Measurements from ENCODE around the gene LGR6. TPM values are rescaled to one million over a fixed set of nuclear protein-coding genes. Genes with fewer than 3 reads are reported as not detected.
A peak's percentile ranks its signal among the peaks of the same experiment; 100 is the strongest.

The LGR6 gene
- total RNA-seq, 2 donors from 2014 or later, result 76.6 to 99.0 TPM

DNA sequence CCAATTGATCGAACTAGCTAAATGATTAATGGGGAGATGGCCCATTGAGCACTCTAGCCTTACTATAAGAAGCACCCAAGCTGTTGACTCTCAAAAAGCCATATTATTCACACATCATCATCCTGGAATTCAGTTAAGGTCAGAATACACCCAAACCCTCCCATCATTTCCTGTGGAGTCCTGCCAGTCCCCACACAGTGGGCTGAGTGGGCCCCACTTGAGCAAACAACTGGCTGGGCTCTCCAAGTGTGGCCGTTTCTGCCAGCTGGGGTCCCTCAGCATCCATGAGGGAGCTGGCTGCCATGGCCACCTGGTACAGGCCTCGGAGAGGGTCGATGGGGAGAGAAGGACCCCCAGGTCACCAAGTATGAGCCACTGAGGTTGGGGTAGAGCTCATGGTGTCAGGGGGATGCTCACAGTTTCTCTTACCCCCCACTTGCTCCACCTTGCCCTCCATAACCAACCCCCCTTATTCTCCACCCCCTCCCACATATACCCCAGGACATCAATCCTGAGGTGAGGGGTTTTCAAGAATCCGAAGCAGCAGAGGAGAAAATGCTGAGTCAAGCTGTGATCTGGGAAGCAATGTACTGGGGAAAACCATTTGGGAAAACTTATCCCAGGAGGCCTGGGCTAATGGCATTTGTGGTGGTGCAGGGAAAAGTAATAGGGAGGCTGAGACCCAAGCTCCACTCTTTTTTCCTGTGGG, 87.9 kb downstream of the LGR6 start:
- H3K36me3 ChIP-seq, result peaks cover 6% of the 10 kb centered on the region
- DNase-seq (ENCODE audit: low spot score) (no peak), ATAC-seq (ENCODE audit: insufficient number of reproducible peaks, low FRiP score, low read depth) (peak; percentile 38)
- H3K4me1 ChIP-seq (ENCODE audit: control insufficient read depth in 1 of 2, low read depth in 2 of 2), result peaks cover 30 to 80% of the 10 kb centered on the region in 2 donors
- H3K27ac ChIP-seq, result peak overlapping the region; percentile 37 to 63
- H3K4me3 ChIP-seq, result no peak overlapping the region
- TF ChIP-seq, protein P1, sequence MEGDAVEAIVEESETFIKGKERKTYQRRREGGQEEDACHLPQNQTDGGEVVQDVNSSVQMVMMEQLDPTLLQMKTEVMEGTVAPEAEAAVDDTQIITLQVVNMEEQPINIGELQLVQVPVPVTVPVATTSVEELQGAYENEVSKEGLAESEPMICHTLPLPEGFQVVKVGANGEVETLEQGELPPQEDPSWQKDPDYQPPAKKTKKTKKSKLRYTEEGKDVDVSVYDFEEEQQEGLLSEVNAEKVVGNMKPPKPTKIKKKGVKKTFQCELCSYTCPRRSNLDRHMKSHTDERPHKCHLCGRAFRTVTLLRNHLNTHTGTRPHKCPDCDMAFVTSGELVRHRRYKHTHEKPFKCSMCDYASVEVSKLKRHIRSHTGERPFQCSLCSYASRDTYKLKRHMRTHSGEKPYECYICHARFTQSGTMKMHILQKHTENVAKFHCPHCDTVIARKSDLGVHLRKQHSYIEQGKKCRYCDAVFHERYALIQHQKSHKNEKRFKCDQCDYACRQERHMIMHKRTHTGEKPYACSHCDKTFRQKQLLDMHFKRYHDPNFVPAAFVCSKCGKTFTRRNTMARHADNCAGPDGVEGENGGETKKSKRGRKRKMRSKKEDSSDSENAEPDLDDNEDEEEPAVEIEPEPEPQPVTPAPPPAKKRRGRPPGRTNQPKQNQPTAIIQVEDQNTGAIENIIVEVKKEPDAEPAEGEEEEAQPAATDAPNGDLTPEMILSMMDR (IDR thresholded peaks at IDR 0.05), result no peak
- H3K9me3 ChIP-seq, result no peaks in the 10 kb centered on the region
- no peaks in the 10 kb centered on the region for H3K27me3 ChIP-seq (replicated peaks; ENCODE audit: insufficient read depth)

DNA sequence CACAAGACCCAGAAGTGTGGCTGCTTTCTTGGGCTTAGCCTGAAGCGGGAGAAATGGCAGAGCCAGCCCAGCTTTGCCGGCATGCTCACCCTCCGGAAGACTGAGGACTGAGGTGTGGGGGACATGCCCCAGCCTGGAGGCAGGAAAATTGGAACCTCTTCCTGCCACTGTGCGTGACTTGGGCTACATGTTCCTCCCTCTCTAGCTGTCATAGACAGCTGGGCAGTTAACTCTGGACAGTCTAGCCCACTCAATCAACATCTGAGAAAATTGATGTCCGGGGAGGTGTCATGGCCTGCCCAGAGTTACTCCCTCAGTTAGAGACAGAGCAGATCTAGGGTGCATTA, 88.4 kb downstream of the LGR6 start:
- Histone ChIP-seq H3K27me3 (replicated peaks; ENCODE audit: insufficient read depth) (no peaks in the 10 kb centered on the region), H3K9me3 (no peaks in the 10 kb centered on the region), H3K36me3 (peaks cover under 1% of the 10 kb centered on the region), H3K27ac (peak overlapping the region; percentile 37 to 63), H3K4me3 (no peak overlapping the region), H3K4me1 (ENCODE audit: control insufficient read depth in 1 of 2, low read depth in 2 of 2) (peaks cover 33 to 85% of the 10 kb centered on the region in 2 donors)
- no peak for ATAC-seq (ENCODE audit: insufficient number of reproducible peaks, low FRiP score, low read depth)
- TF ChIP-seq, protein P1 (IDR thresholded peaks at IDR 0.05), result no peak
- DNase-seq (ENCODE audit: low spot score), result no peak

DNA sequence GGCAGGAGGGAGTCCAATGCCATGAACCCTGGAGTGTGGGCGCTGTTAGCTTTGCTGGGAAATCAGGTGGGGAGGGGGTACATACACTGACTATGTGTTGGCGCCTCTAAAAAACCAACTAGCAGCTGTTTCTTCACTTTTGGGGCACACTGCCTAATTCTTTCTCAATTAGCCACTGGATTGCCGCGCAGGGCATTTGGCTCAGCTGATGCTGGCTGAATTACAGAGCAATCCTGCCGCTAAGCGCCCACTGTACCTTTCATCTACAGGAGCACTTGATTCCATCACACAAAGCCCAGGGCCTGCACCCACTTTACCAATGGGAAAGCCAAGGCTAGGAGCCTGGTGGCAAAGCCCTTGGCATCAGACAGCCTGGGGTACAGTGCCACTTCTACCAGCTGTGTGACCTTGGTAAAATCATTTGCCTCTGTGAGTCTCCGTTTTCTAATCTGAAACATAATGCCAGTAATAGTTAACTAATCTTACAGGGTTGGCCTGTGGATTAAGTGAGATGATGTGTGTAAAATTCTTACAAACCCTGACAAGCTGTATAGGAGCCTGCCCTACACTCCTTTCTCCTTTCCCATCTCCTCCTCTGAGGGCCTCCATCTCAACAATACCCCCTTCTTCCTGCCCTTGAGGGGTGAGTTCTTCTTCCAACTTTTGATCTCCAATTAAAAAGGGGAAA, 89.1 kb downstream of the LGR6 start:
- Histone ChIP-seq H3K4me1 (ENCODE audit: control insufficient read depth in 1 of 2, low read depth in 2 of 2) (peaks cover 33 to 90% of the 10 kb centered on the region in 2 donors), H3K27ac (peak overlapping the region; percentile 37 to 63), H3K9me3 (no peaks in the 10 kb centered on the region), H3K36me3 (no peaks in the 10 kb centered on the region), H3K27me3 (replicated peaks; ENCODE audit: insufficient read depth) (no peaks in the 10 kb centered on the region), H3K4me3 (no peak overlapping the region)
- DNase-seq (ENCODE audit: low spot score) (no peak), ATAC-seq (ENCODE audit: insufficient number of reproducible peaks, low FRiP score, low read depth) (no peak)
- TF ChIP-seq, protein P1 (IDR thresholded peaks at IDR 0.05), result no peak

DNA sequence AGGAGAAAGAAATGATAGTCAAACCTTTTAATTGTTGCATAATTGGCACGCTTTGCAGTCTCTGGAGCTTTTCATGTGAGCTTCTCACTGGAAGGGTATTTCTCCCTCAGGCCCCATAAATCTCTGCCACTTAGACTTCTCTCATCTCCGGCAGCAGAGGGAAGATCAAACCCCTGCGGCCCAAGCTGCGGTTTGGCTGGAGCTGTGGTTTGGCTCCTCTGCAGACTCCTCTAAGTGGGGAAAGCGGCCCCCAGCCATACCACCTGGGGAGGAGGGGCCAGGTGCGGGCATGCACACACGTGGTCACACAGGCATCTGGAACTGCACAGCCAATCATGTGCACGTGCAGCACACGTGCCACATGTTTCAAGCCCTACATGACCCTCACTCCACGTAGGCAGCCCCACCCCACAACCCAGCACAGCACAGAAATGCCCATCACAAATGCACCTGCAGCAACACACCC, 89.8 kb downstream of the LGR6 start:
- H3K27ac ChIP-seq, result peak overlapping the region; percentile 3 to 79
- no peaks in the 10 kb centered on the region for H3K9me3 ChIP-seq
- ATAC-seq (ENCODE audit: insufficient number of reproducible peaks, low FRiP score, low read depth), result no peak
- H3K4me1 ChIP-seq (ENCODE audit: control insufficient read depth in 1 of 2, low read depth in 2 of 2), result peaks cover 33 to 83% of the 10 kb centered on the region in 2 donors
- no peak overlapping the region for H3K4me3 ChIP-seq
- DNase-seq (ENCODE audit: low spot score), result no peak
- TF ChIP-seq, protein P1 (IDR thresholded peaks at IDR 0.05), result no peak
- H3K36me3 ChIP-seq, result no peaks in the 10 kb centered on the region
- no peaks in the 10 kb centered on the region for H3K27me3 ChIP-seq (replicated peaks; ENCODE audit: insufficient read depth)

DNA sequence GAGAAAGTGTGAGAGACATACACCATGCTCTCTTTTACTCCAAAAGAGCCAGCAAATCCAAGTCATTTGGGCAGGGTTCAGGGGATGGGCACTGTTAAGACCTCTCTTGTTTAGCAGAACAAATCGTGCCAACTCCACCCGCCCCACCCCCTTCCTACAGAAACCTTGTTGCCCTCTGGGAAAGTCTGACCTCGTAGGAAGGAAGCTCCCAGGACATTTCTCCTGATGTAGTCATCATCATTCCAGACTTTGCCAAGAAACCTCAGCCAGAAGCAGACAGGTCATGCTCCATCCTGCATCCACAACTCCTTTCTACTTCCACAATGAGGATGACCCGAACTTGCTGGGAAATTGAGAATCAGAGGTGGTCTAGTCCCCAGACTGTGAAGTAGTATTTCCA, 90.4 kb downstream of the LGR6 start:
- H3K4me1 ChIP-seq (ENCODE audit: control insufficient read depth in 1 of 2, low read depth in 2 of 2), result peaks cover 33 to 79% of the 10 kb centered on the region in 2 donors
- no peaks in the 10 kb centered on the region for H3K27me3 ChIP-seq (replicated peaks; ENCODE audit: insufficient read depth)
- H3K36me3 ChIP-seq, result no peaks in the 10 kb centered on the region
- ATAC-seq (ENCODE audit: insufficient number of reproducible peaks, low FRiP score, low read depth), result no peak
- H3K27ac ChIP-seq, result peak overlapping the region; percentile 3 to 79
- no peak overlapping the region for H3K4me3 ChIP-seq
- H3K9me3 ChIP-seq, result no peaks in the 10 kb centered on the region
- TF ChIP-seq, protein P1 (IDR thresholded peaks at IDR 0.05), result no peak
- DNase-seq (ENCODE audit: low spot score), result no peak

Data from thoracic aorta (tissue), 2 donors.